ENCODE results near the gene SPDYE4.
"Not testable (repeated sequence)": the region's sequence is repeated elsewhere in the genome, so short reads cannot be mapped to it uniquely, and the experiment has no call there.

The SPDYE4 gene

DNA sequence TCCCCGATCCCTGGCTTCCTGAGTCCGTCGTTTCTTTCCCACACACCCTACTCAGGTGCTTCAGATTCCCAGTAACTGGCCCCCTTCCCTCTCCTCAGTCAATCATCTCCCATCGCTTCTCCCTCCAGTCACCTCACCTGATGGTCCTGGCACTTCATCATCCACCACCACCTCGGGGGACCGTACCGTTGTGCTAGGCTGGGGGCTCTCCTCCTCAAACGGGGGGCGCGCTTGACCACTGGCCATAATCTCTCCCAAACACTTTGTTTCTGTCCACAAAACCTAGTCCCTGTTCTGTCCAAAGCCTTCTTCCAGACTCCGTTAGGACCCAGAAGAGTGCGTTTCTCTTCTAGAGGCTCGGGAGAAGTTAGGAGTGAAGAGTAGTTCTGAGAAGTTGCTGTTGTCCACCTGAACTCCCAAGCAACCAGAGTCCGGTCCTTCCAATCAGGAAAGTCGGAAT, at the start of gene SPDYE4:
Gene SPDYE4 (minus strand): TSS at position 410 of the 460 bp plus-strand sequence. CDS start 164 bp downstream, at position 246.
- DNase-seq, result no peak

GRCh38 chr17:8806926-8807550, 48.7 kb upstream of the SPDYE4 start:
- peak; percentile 41 for DNase-seq

DNA sequence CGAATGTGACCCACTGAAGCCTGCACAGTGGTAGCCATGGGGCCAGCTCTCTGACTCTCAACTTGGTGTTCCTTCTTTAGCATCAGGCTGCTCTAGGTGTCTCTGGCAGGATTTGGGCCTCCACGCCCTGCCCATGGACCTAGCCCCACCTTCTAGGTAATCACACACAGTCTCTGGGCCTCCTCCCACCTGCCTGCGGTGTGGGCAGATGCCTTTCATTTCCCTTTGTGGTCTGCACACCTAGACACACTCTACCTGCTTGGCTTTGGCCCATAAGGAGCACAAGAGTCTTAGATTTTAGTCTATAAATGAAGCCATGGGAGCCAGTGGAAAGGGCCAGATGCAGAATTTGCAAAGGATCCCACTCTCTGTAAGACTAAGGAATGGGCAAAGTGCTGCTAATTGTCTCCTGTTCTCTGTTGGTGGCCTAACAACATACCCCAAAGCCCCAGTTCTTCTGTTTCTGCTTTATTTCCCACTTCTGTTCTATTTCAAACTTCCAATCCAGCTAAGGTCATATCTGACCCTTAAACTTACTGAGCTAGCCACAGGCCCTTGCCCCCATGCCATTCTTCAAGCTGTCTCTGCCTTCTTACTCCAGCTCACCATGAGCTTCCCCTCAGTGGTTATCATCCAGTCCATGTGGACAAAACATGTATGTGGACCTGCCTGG, 48.0 kb upstream of the SPDYE4 start:
- no peak for DNase-seq

- not testable (repeated sequence) for DNase-seq
Measured at GRCh38 chr17:8805396-8805795, 47.0 kb upstream of the SPDYE4 start.

GRCh38 chr17:8803531-8804420, 45.4 kb upstream of the SPDYE4 start:
- no peak for DNase-seq

DNA sequence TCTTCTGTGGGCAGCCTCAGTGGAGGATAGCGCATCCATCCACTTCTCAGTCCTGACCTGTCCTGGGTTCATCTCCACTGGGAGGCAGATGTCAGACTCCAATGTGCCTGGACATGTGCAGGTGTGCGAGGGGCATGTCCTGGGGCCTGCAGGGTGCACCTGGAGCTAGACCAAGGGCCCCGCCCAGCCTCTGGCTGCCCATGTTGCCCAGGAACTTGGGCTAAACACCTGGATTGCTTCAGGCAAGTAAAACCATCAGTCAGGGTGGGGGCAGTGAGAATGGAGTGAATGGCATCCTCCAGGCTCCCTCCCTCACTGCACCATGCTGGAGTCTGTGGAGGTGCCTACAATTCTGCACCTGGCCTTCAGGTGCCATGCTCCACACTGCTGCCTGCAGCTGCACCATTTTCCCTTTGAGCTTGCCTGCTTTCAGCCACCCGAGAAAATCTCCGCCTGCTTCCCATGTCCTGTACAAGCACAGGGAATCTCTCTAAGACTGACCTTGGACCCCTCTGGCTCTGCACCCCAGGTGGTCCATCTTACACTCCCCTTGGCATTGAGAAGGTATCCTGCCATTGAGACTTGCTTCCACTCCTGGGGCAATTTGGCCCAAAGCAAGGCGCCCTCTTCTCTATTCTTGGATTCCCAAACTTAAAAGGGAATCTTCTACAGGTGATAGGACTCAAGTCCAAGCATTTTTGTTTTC, 42.9 kb upstream of the SPDYE4 start:
- DNase-seq, result no peak

DNA sequence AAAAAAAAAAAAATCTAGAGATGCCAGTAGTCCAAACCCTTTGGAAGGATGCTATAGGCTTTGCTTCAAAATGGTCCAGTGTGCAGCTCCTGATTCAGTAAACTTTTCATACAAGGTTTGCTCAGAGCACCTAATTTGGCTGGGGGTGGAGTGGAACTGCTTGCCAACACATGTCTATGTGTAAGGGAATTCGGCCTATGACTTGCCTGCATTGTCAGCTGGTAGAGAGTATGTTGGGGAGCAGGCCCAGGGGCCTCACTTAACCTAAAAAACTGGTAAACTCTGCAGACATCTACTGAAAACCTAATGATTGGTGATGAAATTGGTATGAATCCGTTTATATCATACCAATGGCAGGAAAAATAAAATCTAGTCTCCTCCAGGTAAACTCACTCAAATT, 42.3 kb upstream of the SPDYE4 start:
- no peak for DNase-seq

- no peak for DNase-seq
Measured at GRCh38 chr17:8799570-8800212, 41.3 kb upstream of the SPDYE4 start.

DNA sequence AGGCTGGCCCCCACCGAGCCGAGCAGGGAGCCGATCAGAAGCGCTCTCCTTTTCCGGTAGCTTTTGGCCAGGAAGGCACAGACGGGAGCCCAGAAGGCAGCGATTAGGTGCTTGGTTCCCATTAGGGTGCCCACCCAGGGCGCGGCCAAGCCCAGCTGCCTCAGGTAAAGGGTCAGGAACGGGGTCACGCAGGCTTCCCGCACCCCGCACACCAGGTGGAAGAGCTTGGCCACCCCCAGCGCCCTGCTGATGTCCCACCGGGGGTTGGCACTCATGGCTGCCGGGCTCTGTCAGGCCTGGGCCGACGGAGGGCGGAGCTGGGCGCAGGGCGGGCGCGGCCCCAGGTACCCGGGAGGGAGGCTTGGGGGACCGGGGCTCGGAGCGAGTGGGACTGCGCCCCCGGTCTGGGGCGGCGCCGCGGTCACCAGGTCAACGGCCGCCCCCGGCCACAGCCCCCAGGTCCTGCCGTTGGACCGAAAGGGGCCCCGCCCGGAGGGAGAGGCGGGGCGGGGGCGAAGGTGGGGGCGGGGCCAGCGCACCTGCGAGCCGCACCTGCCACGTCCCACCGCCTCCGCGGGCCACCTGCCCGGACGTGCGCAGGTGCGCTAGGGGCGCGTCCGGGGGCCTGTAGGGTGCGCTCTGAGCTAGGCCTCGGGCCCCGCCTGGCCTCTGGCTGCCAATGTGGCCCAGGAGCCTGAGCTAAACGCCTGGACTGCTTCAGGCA, 40.7 kb upstream of the SPDYE4 start, which contains the start of gene MFSD6L:
Gene MFSD6L (minus strand): TSS at position 520 of the 724 bp plus-strand sequence. CDS start 245 bp downstream, at position 275.
- no peak for DNase-seq

- no peak for DNase-seq
Measured at GRCh38 chr17:8798176-8798845, 40.0 kb upstream of the SPDYE4 start.

GRCh38 chr17:8797621-8798175, 39.4 kb upstream of the SPDYE4 start:
- DNase-seq, result no peak

DNA sequence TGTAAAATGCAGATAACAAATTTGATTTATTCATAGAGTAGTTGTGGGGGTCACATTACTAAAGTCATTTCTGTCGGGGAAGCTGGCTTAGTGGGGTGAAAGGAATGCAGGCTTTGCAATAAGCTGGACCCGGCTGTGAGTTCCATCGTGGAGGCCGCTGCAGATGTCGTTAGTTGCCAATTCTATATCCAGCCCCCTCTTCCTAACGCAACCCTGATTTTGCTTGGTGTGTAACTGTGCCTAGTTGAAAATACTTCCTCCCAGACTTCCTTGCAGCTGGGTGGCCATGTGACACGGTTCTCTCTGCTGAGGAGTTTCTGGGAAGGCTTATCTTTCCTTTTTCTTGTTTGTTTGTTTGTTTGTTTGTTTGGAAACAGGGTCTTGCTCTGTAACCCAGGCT, 36.3 kb upstream of the SPDYE4 start:
- DNase-seq, result no peak

DNA sequence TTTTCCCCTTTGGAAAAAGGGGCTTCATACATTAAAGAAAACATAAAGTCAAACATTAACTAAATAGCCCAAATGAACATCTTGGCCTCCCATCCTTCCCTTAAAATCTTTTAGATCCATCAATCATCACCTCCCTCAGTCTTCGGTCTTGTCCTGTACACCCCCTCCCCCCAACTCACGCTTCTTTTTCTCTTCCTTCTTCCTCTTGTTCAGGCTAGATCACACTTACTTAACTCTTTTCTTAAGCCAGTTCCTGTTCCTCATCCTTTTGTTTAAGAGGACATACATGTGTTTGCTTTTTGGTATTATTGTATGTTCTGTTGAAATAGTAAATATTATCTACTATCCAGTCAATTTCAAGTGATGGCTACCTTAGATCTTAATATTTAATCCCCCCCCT, 35.3 kb upstream of the SPDYE4 start:
- DNase-seq, result no peak

DNA sequence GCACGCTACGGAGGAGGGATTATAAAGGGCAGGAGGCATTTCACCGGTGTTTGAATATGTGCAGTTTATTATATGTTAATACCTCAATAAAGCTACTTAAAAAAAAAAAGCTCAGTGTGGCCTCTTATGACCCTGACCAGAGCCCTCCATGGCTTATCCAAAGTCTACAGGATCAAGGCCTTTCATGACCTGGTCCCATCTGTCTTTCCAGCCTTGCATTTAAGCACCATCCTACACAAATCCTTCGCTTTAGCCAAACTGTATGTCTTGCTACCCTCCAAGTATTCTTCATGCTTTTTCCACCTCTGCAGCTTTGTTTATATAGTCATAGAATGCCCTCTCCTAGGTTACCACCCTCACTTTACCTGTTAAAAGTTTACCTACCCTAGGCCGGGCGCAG, 34.3 kb upstream of the SPDYE4 start:
- no peak for DNase-seq

DNA sequence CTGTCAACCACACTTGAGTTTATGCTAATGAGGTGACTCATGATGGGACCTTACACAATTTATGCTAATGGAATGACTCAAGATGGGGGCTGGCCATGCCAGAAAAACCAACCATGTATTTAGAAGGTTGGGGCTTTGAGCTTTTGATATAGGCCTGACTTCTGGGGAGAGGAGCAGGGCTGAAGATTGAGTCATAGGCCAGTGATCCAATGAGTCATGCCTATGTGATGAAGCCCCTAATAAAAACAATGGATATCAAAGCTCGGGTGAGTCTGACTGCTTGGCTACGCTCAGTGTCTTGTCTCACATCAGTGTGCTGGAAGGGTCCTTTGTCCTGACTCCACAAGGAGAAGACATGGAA, 33.5 kb upstream of the SPDYE4 start:
- no peak for DNase-seq

DNA sequence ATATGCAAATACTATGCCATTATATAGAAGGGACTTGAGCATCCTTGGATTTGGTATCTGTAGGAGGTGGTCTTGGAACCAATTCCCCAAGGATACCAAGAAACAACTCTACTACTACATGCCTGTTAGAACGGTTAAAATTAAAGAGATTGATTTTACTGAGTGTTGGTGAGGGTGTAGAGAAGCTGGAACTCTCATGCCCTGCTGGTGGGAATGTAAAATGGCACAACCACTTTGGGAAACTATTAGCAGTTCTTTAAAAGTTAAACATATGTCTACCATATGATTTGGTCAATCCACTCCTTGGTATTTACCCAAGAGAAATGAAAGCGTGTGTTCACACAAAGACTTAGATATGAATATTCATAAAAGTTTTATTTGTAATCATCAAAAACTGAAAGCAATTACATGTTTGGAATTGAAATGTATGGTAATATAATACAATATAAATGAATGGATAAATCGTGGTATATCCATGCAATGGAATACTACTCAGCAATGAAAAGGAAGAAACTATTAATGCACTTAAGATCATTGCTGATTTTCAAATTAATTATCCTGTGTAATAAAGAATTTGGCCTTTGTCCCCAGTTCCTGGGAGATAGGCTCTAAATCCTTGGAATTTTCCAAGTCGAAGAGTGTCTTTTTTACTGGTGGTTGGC, 33.0 kb upstream of the SPDYE4 start:
- DNase-seq, result no peak

DNA sequence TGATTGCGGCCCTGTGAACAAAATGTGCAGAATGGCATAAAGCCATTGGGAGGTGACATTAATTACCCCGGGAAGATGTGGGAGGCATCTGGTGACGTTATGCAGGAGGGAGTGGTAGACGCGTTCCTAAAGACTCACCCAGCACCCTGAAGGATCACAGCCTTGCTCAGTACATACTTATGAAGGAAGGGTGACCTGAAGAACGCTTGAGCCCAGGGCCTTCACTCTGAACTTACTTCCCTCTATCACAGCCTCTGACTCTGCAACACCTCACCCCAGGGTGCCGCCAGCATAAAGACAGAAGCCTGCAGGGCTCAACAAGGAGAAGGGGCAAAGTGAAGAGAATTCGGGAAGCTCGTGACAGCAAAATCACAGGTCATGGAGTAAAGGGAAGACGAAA, 31.4 kb upstream of the SPDYE4 start:
- DNase-seq, result no peak

GRCh38 chr17:8788998-8789397, 30.7 kb upstream of the SPDYE4 start:
- DNase-seq, result no peak

GRCh38 chr17:8785547-8786413, 27.4 kb upstream of the SPDYE4 start:
- DNase-seq, result peak; percentile 57
